H1 (cell line): Measurements from ENCODE around the gene YOD1. TPM values are rescaled to one million over a fixed set of nuclear protein-coding genes. Genes with fewer than 3 reads are reported as not detected.

Source experiments
- BCL11A ChIP-seq, 2 experiments: IDR thresholded peaks; one replicate each; pipeline ENCODE4 v1.6.1; 2011; ENCODE audit warnings: low read depth in 2 of 2, low read length in 2 of 2, mild to moderate bottlenecking in 2 of 2
- CHD2 ChIP-seq: IDR thresholded peaks from 2 replicates; pipeline ENCODE4 v1.6.1; 2012; ENCODE audit warnings: low read length, improper control_type of control experiment
- CHD7 ChIP-seq: fragments of 300-600 bp; sonication (generic); IDR thresholded peaks from 2 replicates; pipeline ENCODE4 v1.7.1; 2012; ENCODE audit warnings: low read length, moderate library complexity, mild to moderate bottlenecking, inconsistent platforms; ENCODE audit not compliant: insufficient replicate concordance
- GTF2F1 ChIP-seq: IDR thresholded peaks from 2 replicates; pipeline ENCODE4 v1.6.1; 2012; ENCODE audit warnings: low read depth, low read length, improper control_type of control experiment, borderline replicate concordance
- HDAC6 ChIP-seq: IDR thresholded peaks from one replicate; pipeline ENCODE4 v1.7.1; 2012; ENCODE audit warnings: low read depth, mild to moderate bottlenecking, inconsistent platforms, low read length, moderate library complexity
- JUND ChIP-seq: IDR thresholded peaks from 2 replicates; pipeline ENCODE4 v1.6.1; 2011; ENCODE audit warnings: mild to moderate bottlenecking, improper control_type of control experiment, low read length
- KDM1A ChIP-seq: fragments of 200-600, 300-600 bp; sonication (generic); IDR thresholded peaks from 2 replicates; pipeline ENCODE4 v1.7.1; 2016; ENCODE audit warnings: mild to moderate bottlenecking, low read length, borderline replicate concordance
- TAF1 ChIP-seq: IDR thresholded peaks from 2 replicates; pipeline ENCODE4 v1.6.1; 2011; ENCODE audit warnings: mild to moderate bottlenecking, low read depth, low read length
- USF2 ChIP-seq: IDR thresholded peaks from 2 replicates; pipeline ENCODE4 v1.6.1; 2011; ENCODE audit warnings: low read length, improper control_type of control experiment
- polyA plus RNA-seq, 7 experiments: library from polyadenylated mRNA; depleted of rRNA in 3 of 7; stranded (reverse) in 5 of 7; unstranded in 2 of 7; fragments of >200 nt in 5 of 7; fragments of 200-250 nt in 2 of 7; gene quantifications; 1 replicate in 5 of 7; 2 replicates in 1 of 7; 4 replicates in 1 of 7; pipeline versions ENCODE4 v1.2.1 to v1.2.3, GENCODE V29; 2011 to 2013; ENCODE audit warnings: missing spikeins in 2 of 7, mixed read lengths in 2 of 7
- total RNA-seq: library from RNA; stranded (reverse); fragmentation: NEBNext Ultra II Directional; extraction: Animal tissue kit (Norgen Biotek cat#: 25700); gene quantifications from 2 replicates; pipeline ENCODE4 v1.2.1, GENCODE V29; 2021

YOD1 gene
- total and polyA plus RNA-seq, 2 of the 8 experiments (the other 6 are each of a cell fraction or from before 2014, with no cell fraction given): 1.9 to 11.8 TPM

DNA sequence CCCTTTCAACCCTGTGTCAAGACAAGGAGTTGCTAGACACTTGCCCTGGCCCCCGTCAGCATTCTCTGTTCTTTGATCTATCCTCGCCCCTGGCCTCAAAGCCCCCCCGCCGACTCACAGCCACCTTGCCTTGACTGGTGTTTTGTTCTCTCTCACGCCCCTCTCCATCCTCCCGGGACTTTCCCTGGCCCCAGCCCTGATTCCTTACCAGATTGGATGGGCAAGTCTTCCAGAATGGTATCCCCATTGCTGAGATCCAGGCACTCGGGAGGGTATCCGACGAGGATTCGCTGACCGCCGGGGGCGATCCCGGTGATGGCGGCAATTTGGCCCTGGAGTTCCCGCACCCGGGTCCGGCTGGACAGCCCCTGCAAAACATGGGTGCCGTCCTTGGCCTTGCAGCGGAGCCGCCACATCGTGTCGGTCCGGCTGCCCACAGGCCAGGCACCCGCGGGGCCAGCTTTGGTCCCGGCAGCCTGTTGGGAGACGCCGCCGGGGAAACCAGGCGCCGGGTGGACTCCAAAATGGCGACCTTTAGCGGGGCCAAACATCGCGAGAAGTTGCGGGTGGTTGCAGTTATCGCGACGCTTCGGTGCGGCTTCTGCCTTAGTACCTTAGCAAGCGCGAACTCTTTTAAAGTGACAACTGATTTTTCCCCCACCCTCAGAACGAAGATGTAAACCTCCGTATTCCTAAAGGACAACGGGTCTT, 373 bp downstream of the YOD1 start (continued):
- no peak for TF ChIP-seq CHD7
- TF ChIP-seq JUND: no peak
- no peak for TF ChIP-seq USF2
- TF ChIP-seq CHD2: peak; percentile 96
- no peak for TF ChIP-seq TAF1
- TF ChIP-seq KDM1A: no peak
- no peak for TF ChIP-seq BCL11A (IDR thresholded peaks at IDR 0.05; ENCODE audit: low read depth in 2 of 2, low read length in 2 of 2)
- TF ChIP-seq HDAC6: no peak
- no peak for TF ChIP-seq GTF2F1
